ENCODE data around the gene CSNK2A1.

DNA sequence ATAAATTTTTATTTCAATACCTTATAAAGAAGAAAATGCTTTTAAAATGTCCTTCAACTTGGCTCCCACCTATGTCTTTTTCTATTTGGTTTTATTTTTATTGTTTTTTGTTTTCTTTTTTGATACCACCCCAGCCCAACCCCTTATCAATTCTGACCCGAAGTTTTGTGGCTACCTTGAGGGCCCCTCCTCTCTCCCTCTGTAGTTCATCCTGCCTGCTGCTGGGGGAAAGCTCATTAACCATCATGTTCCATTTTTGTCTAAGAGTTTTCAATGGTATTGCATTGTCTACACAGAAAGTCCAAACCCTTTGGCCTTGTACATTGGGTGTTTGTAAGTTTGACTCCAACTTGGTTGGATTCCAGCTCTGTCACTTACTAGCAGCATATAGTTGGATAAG, 5.3 kb upstream of the CSNK2A1 start:
- TF ChIP-seq, protein P1, sequence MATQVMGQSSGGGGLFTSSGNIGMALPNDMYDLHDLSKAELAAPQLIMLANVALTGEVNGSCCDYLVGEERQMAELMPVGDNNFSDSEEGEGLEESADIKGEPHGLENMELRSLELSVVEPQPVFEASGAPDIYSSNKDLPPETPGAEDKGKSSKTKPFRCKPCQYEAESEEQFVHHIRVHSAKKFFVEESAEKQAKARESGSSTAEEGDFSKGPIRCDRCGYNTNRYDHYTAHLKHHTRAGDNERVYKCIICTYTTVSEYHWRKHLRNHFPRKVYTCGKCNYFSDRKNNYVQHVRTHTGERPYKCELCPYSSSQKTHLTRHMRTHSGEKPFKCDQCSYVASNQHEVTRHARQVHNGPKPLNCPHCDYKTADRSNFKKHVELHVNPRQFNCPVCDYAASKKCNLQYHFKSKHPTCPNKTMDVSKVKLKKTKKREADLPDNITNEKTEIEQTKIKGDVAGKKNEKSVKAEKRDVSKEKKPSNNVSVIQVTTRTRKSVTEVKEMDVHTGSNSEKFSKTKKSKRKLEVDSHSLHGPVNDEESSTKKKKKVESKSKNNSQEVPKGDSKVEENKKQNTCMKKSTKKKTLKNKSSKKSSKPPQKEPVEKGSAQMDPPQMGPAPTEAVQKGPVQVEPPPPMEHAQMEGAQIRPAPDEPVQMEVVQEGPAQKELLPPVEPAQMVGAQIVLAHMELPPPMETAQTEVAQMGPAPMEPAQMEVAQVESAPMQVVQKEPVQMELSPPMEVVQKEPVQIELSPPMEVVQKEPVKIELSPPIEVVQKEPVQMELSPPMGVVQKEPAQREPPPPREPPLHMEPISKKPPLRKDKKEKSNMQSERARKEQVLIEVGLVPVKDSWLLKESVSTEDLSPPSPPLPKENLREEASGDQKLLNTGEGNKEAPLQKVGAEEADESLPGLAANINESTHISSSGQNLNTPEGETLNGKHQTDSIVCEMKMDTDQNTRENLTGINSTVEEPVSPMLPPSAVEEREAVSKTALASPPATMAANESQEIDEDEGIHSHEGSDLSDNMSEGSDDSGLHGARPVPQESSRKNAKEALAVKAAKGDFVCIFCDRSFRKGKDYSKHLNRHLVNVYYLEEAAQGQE (IDR thresholded peaks at IDR 0.05; ENCODE audit: insufficient read depth in 1 of 2, low read depth in 2 of 2, low read length in 2 of 2), result no peak
- no peak for TF ChIP-seq POLR2AphosphoS5 (IDR thresholded peaks at IDR 0.05; ENCODE audit: low read depth, low read length)
- TF ChIP-seq TAF1 (IDR thresholded peaks at IDR 0.05; ENCODE audit: borderline replicate concordance, insufficient read depth, low read length), result no peak
- no peak for TF ChIP-seq SIN3A (IDR thresholded peaks at IDR 0.05; ENCODE audit: borderline replicate concordance, insufficient read depth, low read length)
- no peak for TF ChIP-seq FOXP2 (optimal IDR thresholded peaks at IDR 0.05; ENCODE audit: borderline replicate concordance, extremely low read depth, extremely low read length, insufficient read depth)

Data from PFSK-1 (cell line).